ENCODE results near the gene NRAP. TPM values are rescaled to one million over a fixed set of nuclear protein-coding genes. Genes with fewer than 3 reads are reported as not detected.

The NRAP gene
- total RNA-seq, 4 donors from 2014 or later = 0.07 to 0.37 TPM; not detected in 2

DNA sequence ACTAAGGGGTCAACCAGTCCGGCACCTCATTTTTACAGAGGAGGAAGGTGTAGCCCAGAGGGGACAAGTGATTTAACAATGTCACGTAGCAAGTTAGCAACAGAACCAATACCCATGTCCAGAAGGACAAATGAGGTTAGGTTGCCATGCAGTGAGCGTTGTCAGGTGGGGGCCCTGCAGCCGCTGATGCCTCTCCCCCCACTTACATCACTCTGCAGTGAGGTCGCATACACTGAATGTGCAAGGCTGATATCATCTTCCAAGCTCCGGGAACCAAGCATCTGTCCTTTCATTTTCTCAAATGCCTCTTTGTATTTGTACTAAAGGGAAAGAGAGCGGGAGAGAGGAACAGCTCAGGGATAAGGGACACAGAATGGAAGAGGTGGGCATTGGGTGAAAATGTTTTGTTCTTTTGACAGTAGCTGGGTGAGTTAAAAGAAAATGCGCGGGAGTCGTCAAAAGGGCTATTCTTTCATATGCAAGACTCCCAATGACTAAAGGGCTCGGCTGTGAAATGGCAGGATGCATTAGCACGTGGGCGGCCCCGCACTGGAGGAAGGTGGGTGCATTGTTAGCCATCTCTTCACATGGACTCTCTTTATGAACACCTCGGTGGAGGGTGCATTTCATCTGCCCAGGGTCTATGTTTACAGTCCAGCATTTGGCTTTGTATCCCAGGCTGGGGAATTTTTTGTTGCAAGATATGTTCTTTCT is 49.7 kb downstream of the NRAP start:
- Histone ChIP-seq H3K27ac (no peak overlapping the region), H3K4me3 (no peak overlapping the region), H3K4me1 (no peaks in the 10 kb centered on the region), H3K27me3 (no peaks in the 10 kb centered on the region), H3K9me3 (no peaks in the 10 kb centered on the region), H3K36me3 (no peaks in the 10 kb centered on the region)
- TF ChIP-seq CTCF (IDR thresholded peaks at IDR 0.05) = no peak
- no peak for TF ChIP-seq POLR2A (IDR thresholded peaks at IDR 0.05)
- no peak for DNase-seq
- intact Hi-C loops (cut with DNase I; ENCODE audit: low total_unique reads) = no loop called here

DNA sequence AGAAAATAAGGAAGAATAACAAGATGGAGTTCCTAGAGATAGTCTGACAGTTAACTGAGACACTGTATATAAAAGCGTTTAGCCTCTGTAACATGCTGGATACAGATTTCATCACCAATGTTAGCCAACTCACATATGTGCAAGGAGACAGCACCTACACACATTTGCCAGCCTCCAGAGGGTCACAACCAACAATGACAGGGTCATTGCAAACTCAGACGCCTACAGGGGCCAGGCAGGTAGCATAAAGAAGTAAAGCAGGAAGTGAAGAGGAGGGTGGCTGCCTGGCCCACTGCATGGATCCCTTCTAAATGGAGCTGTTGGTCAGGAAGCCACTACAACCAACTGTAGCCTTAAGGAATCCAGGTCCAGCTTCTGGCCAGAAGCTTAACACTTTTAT is 50.4 kb downstream of the NRAP start:
- H3K9me3 ChIP-seq = no peaks in the 10 kb centered on the region
- no peak for TF ChIP-seq CTCF (IDR thresholded peaks at IDR 0.05)
- TF ChIP-seq POLR2A (IDR thresholded peaks at IDR 0.05) = no peak
- H3K36me3 ChIP-seq = no peaks in the 10 kb centered on the region
- no peak overlapping the region for H3K4me3 ChIP-seq
- no peaks in the 10 kb centered on the region for H3K27me3 ChIP-seq
- no peak for DNase-seq
- H3K4me1 ChIP-seq = no peaks in the 10 kb centered on the region
- H3K27ac ChIP-seq = no peak overlapping the region
- intact Hi-C loops (cut with DNase I; ENCODE audit: low total_unique reads) = no loop called here

DNA sequence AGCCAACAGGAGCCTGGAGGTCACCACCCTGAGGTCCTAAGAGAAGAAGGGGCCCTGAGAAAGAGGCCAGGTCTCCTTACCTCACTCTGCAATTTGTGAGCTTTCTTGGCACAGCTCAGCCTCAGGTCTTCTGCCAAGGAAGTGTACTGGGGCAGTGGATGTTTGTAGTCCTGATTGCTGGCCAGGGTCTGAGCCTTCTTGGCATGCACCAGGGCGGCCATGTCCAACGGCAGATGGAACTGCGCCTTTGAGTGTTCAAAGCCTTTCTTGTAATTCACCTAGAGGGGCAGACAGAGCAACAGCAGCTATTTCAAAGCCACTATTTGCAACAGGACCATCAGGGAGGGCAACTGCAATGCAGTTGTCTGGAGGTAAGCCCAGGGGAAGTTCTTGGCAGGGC is 51.7 kb downstream of the NRAP start:
- intact Hi-C loops (cut with DNase I; ENCODE audit: low total_unique reads) = no loop called here
- Histone ChIP-seq H3K9me3 (no peaks in the 10 kb centered on the region), H3K4me1 (no peaks in the 10 kb centered on the region), H3K36me3 (no peaks in the 10 kb centered on the region), H3K4me3 (no peak overlapping the region), H3K27me3 (no peaks in the 10 kb centered on the region), H3K27ac (no peak overlapping the region)
- DNase-seq = no peak
- TF ChIP-seq CTCF (IDR thresholded peaks at IDR 0.05) (no peak), POLR2A (IDR thresholded peaks at IDR 0.05) (no peak)

- Histone ChIP-seq H3K27me3 (no peaks in the 10 kb centered on the region), H3K9me3 (no peaks in the 10 kb centered on the region), H3K4me3 (no peak overlapping the region), H3K27ac (no peak overlapping the region), H3K4me1 (no peaks in the 10 kb centered on the region), H3K36me3 (no peaks in the 10 kb centered on the region)
- DNase-seq = no peak
- no peak for TF ChIP-seq POLR2A (IDR thresholded peaks at IDR 0.05)
- TF ChIP-seq CTCF (IDR thresholded peaks at IDR 0.05) = no peak
- intact Hi-C loops (cut with DNase I; ENCODE audit: low total_unique reads) = no loop called here
These were observed 52.9 kb downstream of the NRAP start for GRCh38 chr10:113610631-113611601.

DNA sequence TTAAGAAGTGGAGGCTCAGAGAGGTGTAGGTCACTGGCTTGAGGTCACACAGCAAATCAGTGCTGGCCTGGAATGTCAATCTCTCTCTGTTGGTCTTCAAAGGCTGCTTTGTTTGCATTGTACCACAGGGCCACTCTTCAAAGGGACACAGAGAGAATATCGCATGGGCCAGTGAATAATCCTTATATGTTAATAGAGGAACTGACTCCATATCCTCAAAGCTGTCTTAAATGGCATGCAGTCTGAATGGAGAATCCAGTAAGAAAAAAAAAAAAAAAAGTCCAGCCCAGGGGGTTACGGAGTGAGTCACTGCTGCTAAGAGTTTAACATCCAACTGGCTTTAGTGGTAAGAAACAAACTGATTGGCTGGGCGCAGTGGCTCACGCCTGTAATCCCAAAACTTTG is 54.1 kb downstream of the NRAP start:
- Histone ChIP-seq H3K27ac (no peak overlapping the region), H3K36me3 (no peaks in the 10 kb centered on the region), H3K4me3 (no peak overlapping the region), H3K27me3 (no peaks in the 10 kb centered on the region), H3K4me1 (no peaks in the 10 kb centered on the region), H3K9me3 (no peaks in the 10 kb centered on the region)
- TF ChIP-seq POLR2A (IDR thresholded peaks at IDR 0.05) (no peak), CTCF (IDR thresholded peaks at IDR 0.05) (no peak)
- intact Hi-C loops (cut with DNase I; ENCODE audit: low total_unique reads) = no loop called here
- DNase-seq = no peak
